ENCODE measurements around the gene SPC24. TPM values are rescaled to one million over a fixed set of nuclear protein-coding genes. Genes with fewer than 3 reads are reported as not detected.

Gene SPC24
- total RNA-seq, 4 donors from 2014 or later, result 2.6 to 47.4 TPM; not detected in 2

GRCh38 chr19:11154683-11155047 lies 917 bp downstream of the SPC24 start:
- no peak for TF ChIP-seq POLR2A (IDR thresholded peaks at IDR 0.05)
- TF ChIP-seq EP300 (IDR thresholded peaks at IDR 0.05; ENCODE audit: low read depth), result no peak
- no peak for TF ChIP-seq POLR2AphosphoS5 (IDR thresholded peaks at IDR 0.05)
- TF ChIP-seq CTCF (IDR thresholded peaks at IDR 0.05), result no peak
- Histone ChIP-seq H3K36me3 (no peaks in the 10 kb centered on the region), H3K27me3 (no peaks in the 10 kb centered on the region), H3K4me3 (peak overlapping the region in 1 of 4 donors; percentile 58), H3K27ac (peak overlapping the region in 1 of 4 donors; percentile 76), H3K9me3 (no peaks in the 10 kb centered on the region), H3K4me1 (peaks cover 16 to 51% (median 29%) of the 10 kb centered on the region in 4 donors)
- WGBS, 2 donors (ENCODE audit: low coverage in 1 of 2), result 24 to 36% methylated on average over 5 to 6 of the region's 6 CpGs
- no peak for DNase-seq
- intact Hi-C loops (cut with DNase I; ENCODE audit: low total_unique reads), result no loop called here
- in situ Hi-C loops (cut with MboI; ENCODE audit: low pct_ligation_motif_present in 1 of 4, low pct_unique_long_range_greater_than_20kb in 1 of 4, low sequenced_read_pairs in 3 of 4), result no loop called here

DNA sequence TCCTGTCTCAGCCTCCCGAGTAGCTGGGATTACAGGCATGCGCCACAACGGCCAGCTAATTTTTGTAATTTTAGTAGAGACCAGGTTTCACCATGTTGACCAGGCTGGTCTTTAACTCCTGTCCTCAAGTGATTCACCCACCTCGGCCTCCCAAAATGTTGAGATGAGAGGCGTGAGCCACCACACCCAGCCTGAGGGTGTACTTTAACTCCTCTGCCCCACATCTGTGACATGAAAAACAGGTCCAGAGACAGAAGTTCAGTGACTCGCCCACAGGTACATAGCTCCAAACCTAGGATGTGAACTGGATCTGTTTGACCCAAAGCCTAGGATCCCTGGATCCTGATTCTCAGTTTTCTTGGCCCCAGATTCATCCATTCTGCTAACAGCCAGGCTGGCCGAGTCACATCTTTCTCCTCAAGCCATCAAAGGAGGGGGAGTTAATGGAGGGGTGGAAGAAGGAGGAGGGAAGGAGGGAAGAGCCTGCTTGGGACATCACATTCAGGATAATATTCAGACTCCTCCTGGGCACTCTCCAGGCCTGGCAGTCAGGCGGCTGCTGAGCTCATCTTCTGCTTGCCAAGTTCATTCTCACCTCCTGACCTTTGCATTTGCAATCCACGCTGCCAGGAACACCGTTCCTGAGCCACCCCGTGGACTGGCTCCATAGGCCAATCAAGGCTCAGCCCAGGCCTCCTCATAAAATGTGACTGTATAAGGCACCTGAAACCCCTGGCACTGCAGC lies 3.1 kb downstream of the SPC24 start:
- intact Hi-C loops (cut with DNase I; ENCODE audit: low total_unique reads), result no loop called here
- H3K36me3 ChIP-seq, result no peaks in the 10 kb centered on the region
- peak overlapping the region; percentile 74 to 86 (median 76) for H3K27ac ChIP-seq
- peaks cover 12 to 41% (median 29%) of the 10 kb centered on the region in 4 donors for H3K4me1 ChIP-seq
- no peaks in the 10 kb centered on the region for H3K9me3 ChIP-seq
- WGBS, 2 donors (ENCODE audit: low coverage in 1 of 2), result 66 to 73% methylated on average over 3 to 11 of the region's 11 CpGs
- in situ Hi-C loops (cut with MboI; ENCODE audit: low pct_ligation_motif_present in 1 of 4, low pct_unique_long_range_greater_than_20kb in 1 of 4, low sequenced_read_pairs in 3 of 4), result no loop called here
- no peaks in the 10 kb centered on the region for H3K27me3 ChIP-seq
- no peak overlapping the region for H3K4me3 ChIP-seq
- DNase-seq, result peak; percentile 65
- TF ChIP-seq CTCF (IDR thresholded peaks at IDR 0.05) (no peak), POLR2AphosphoS5 (IDR thresholded peaks at IDR 0.05) (peak; percentile 53 to 74 (median 66)), EP300 (IDR thresholded peaks at IDR 0.05; ENCODE audit: low read depth) (peak; percentile 66), POLR2A (IDR thresholded peaks at IDR 0.05) (no peak)

- intact Hi-C loops (cut with DNase I; ENCODE audit: low total_unique reads) (no loop called here), in situ Hi-C loops (cut with MboI; ENCODE audit: low pct_ligation_motif_present in 1 of 4, low pct_unique_long_range_greater_than_20kb in 1 of 4, low sequenced_read_pairs in 3 of 4) (no loop called here)
- no peaks in the 10 kb centered on the region for H3K9me3 ChIP-seq
- H3K4me3 ChIP-seq, result no peak overlapping the region
- H3K4me1 ChIP-seq, result peaks cover 10 to 36% (median 26%) of the 10 kb centered on the region in 4 donors
- DNase-seq, result no peak
- H3K27ac ChIP-seq, result peak overlapping the region; percentile 74 to 86 (median 76)
- 77 to 90% methylated on average over 2 to 7 of the region's 7 CpGs for WGBS, 2 donors (ENCODE audit: low coverage in 1 of 2)
- H3K27me3 ChIP-seq, result no peaks in the 10 kb centered on the region
- H3K36me3 ChIP-seq, result no peaks in the 10 kb centered on the region
- no peak for TF ChIP-seq POLR2A (IDR thresholded peaks at IDR 0.05)
- TF ChIP-seq POLR2AphosphoS5 (IDR thresholded peaks at IDR 0.05), result no peak
- TF ChIP-seq CTCF (IDR thresholded peaks at IDR 0.05), result no peak
- no peak for TF ChIP-seq EP300 (IDR thresholded peaks at IDR 0.05; ENCODE audit: low read depth)
Measured at GRCh38 chr19:11151181-11151580, 4.4 kb downstream of the SPC24 start.

GRCh38 chr19:11148001-11148400 lies 7.6 kb downstream of the SPC24 start:
- WGBS, 2 donors (ENCODE audit: low coverage in 1 of 2), result 90 to 93% methylated on average over 2 to 14 of the region's 14 CpGs
- no peaks in the 10 kb centered on the region for H3K9me3 ChIP-seq
- peaks cover 3 to 25% (median 21%) of the 10 kb centered on the region in 4 donors for H3K4me1 ChIP-seq
- in situ Hi-C loops (cut with MboI; ENCODE audit: low pct_ligation_motif_present in 1 of 4, low pct_unique_long_range_greater_than_20kb in 1 of 4, low sequenced_read_pairs in 3 of 4), result no loop called here
- peak overlapping the region in 1 of 4 donors; percentile 6 for H3K27ac ChIP-seq
- H3K27me3 ChIP-seq, result no peaks in the 10 kb centered on the region
- no peaks in the 10 kb centered on the region for H3K36me3 ChIP-seq
- TF ChIP-seq EP300 (IDR thresholded peaks at IDR 0.05; ENCODE audit: low read depth) (no peak), POLR2AphosphoS5 (IDR thresholded peaks at IDR 0.05) (no peak), CTCF (IDR thresholded peaks at IDR 0.05) (no peak), POLR2A (IDR thresholded peaks at IDR 0.05) (no peak)
- no peak overlapping the region for H3K4me3 ChIP-seq
- intact Hi-C loops (cut with DNase I; ENCODE audit: low total_unique reads), result no loop called here
- no peak for DNase-seq

All from transverse colon (tissue), 4 donors.